GM04503 (cell line): ENCODE measurements around the gene DKK3.
"Not testable (repeated sequence)": the region's sequence is repeated elsewhere in the genome, so short reads cannot be mapped to it uniquely, and the experiment has no call there.

Experiments
- DNase-seq: peaks from one replicate; pipeline ENCODE4 v3.0.0-alpha.2; 2012; ENCODE audit warnings: low read depth

DKK3 gene

DNA sequence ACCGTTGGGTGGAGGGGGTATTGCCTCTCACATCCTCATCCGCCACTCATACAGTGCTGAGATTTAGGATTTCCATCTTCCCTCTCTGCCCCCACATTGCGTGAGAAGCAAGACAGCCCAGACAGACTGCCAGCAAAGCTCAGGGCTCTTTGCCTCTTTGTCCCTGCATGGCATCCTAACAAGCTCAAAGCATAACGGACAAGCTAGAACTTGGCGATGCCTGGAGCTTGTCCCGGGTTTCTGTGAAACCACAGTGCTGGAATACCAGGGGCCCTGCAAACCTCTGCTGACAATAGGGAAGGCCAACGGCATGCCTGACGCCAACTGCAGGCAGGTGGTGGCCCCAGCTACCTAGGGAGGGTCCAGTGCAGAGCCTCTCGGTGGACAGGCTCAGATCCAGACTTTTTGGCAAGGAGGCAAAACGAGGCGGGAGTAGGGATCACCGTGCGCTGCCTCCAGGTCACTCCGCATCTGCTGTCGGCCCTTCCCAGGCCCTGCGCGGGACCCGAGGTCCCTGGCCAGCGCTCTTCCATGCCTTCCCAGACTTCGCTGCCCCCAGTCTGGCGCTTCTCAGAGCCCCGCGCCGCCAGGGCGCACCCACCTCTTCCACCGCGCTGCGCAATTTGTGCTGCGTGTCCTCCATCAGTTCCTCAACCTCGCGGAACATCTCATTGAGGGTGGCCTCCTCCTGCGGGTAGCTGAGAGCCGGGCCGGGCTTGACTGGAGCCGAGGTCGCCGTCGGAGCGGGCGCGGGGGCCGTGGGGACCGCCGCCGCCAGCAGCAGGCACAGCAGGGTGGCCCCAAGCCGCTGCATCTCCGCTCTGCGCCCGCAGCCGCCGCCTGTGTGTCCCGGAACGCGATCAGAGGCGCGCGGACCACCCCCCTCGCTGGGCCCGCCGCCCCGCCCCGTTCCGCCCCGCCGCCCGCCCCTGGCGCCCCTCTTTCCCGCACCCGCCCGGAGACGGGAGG lies at the start of gene DKK3:
Gene DKK3 (minus strand): TSS at position 858 of the 969 bp plus-strand sequence. CDS start 44 bp downstream, at position 814.
- no peak for DNase-seq

- no peak for DNase-seq
Observed at GRCh38 chr11:12057299-12057980, 49.0 kb upstream of the DKK3 start.

- DNase-seq = no peak
Observed at GRCh38 chr11:12056119-12056518, 47.7 kb upstream of the DKK3 start.

DNA sequence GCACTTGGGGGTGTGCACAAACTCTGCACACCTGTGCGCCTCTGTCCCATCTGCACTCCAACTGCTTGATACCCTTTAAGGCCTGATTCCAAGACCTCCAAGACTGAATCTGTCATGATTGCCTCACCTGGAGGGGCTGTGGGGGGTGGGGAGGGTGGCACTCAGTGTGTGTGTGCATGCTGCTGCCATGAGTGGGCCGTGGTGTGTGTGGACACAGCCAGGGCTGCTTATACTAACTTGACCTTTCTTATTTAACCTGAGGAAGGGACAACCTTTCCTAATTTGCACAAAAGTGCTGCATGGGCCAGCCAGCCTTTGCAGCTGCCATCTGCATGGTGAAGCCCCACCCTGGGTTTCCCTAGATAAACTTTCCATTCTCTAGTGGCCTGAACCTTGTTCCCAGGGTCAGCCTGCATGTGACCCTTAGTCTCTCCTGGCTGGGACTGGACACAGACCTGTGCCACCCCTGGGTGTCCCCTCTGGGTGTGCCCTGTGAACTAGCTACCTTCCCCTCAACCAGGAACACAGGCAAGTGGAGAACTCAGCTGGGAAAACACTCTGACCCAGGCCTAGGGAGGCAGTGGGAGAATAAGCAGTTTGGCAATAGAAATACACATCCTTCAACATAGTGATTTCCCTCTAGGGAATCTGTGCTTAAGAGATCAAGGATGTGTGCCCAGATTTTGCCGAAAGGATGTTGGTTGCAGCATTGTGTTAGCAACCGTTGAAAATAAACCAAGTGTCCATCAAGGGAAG lies 45.4 kb upstream of the DKK3 start:
- DNase-seq = peak; percentile 92

GRCh38 chr11:12052676-12053605 lies 44.5 kb upstream of the DKK3 start:
- no peak for DNase-seq

GRCh38 chr11:12051287-12051662 lies 42.8 kb upstream of the DKK3 start:
- DNase-seq = no peak

DNA sequence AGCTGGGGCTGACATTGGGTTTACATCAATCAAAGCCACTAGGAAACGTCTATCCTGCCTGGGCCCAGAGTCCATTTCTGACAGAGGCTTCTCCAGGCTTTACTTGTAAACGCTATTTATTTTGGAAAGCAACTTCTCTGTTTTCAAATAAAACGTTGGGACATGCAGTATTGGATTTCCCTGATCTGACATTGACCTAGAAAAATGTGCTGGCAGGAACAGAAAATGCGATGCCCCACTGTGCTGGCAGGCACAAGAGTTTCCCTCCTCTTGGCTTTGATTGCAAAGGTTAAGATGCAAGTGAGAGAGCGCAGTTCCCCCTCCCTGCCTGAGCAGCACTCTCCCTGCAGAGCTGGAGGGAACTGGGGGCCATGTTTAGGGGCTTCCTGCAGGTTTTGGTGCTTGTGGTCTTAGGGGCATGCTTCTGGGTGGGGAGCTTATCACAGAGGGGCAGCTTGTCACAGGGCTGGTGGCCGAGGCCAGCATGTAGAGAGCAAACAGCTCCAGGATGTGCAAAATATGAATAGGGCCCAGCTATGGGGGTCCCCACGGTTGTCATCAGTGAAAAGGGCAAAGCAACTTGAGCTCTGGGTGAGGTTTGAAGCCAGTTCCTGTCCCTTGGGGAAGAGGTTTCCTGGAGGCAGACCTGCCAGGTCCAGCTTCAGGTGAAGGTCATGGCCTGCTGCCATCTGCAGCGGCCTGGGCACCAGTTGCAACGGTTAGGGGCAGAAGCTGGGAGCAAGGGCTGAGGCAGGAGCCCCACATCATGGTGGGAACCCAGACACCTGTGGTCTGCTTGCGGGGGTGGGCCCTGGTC lies 42.3 kb upstream of the DKK3 start:
- DNase-seq = no peak

- DNase-seq = no peak
Observed at GRCh38 chr11:12048936-12049790, 40.7 kb upstream of the DKK3 start.

DNA sequence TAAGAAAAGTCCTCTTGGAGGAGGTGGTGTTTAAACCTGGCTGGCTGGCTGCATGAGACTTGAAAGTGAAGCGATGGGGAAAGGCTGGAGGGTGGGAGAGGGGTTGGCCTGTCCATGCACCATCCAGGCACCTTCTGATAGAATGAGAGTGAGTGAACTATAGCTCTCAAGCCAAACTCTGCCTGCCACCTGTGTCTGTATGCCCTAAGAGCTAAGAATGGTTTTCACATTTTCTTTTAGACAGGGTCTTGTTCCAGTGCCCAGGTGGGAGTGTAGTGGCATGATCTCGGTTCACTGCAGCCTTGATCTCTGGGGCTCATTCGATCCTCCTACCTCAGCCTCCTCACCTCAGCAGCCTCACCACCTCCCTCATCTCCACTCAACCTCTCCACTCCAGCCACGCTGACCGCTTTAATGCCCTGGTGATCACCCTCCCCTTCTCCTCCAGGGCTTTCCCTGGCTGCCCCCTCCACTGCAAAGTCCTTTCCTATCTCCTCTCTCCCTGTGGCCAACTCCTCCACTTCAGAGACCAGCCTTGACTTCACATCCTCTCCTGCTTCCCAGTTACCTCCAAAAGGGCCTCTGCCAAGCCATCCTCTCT lies 38.3 kb upstream of the DKK3 start:
- no peak for DNase-seq

DNA sequence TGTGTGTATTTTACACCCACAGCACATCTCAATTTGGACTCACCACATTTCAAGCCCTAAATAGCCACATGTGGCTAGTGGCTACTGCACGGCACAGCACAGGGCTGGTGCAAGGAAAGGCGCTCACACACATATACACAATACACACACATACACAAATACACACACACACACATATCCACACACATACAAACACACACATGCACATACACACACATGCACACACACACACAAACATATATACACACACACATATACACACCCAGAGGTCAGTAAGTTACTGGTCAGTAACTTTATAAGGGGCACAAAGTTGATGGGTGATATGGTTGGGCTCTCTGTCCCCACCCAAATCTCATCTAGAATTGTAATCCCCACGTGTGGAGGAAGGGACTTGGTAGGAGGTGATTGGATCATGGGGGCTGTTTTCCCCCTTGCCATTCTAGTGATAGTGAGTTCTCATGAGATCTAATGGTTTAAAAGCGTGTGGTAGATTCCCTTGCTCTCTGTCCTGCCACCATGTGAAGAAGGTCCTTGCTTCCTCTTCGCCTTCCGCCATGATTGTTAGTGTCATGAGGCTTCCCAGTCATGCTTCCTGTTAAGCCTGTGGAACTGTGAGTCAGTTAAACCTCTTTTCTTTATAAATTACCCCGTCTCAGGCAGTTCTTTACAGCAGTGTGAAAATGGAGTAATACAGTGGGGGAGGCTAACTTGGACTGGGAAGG lies 37.6 kb upstream of the DKK3 start:
- DNase-seq = no peak

DNA sequence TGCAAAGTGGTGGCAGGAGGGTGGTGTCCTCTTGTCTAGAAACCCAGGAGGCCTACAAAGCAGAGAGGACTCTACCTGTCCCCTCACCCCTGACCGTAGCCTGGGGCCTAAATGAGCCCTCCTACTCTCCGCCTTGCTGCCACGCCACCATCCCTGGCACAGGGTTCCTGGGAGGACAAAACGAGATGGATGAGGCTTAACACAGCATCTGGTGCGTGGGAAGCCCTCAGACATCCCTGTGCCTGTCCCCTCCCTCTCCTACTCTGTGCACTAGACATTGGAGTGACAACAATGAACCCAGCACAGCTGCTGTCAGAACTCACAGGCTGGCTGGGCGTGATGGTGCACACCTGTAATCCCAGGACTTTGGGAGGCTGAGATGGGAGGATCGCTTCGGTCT lies 36.4 kb upstream of the DKK3 start:
- no peak for DNase-seq

GRCh38 chr11:12043959-12044791 lies 35.7 kb upstream of the DKK3 start:
- peak; percentile 91 for DNase-seq

GRCh38 chr11:12043221-12043620 lies 34.8 kb upstream of the DKK3 start:
- DNase-seq = no peak

- peak; percentile 97 for DNase-seq
Observed at GRCh38 chr11:12042215-12042676, 33.8 kb upstream of the DKK3 start.

GRCh38 chr11:12040719-12041118 lies 32.3 kb upstream of the DKK3 start:
- DNase-seq = not testable (repeated sequence)

DNA sequence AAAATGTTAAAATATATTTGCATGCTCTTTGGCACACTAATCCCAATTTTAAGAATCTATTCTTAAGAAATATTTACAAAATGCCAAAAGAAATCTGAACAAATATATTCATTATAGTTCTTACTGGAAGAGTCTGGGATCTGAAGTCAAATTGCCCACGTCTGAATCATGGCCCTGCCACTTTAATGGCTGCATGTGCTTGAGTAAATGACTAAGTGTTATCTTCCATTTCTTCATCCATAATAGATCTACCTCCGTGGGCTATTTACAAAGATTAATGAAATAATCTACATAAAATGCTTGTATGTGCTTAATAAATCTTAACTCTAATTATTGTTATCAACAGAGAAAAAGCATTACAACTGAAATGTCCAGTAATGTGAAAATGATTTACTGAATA lies 24.5 kb upstream of the DKK3 start:
- no peak for DNase-seq

GRCh38 chr11:12031856-12032544 lies 23.6 kb upstream of the DKK3 start:
- no peak for DNase-seq
